ENCODE results near the gene NT5DC1.
"Not testable (repeated sequence)": the region's sequence is repeated elsewhere in the genome, so short reads cannot be mapped to it uniquely, and the experiment has no call there.

Gene NT5DC1

GRCh38 chr6:116280161-116280932 lies 179.7 kb downstream of the NT5DC1 start:
- no peak for DNase-seq

- no peak for DNase-seq
Observed at GRCh38 chr6:116280933-116281316, 180.3 kb downstream of the NT5DC1 start.

GRCh38 chr6:116282698-116283097 lies 182.0 kb downstream of the NT5DC1 start:
- DNase-seq = no peak

GRCh38 chr6:116283191-116283590 lies 182.5 kb downstream of the NT5DC1 start:
- no peak for DNase-seq

GRCh38 chr6:116284984-116285383 lies 184.3 kb downstream of the NT5DC1 start:
- DNase-seq = not testable (repeated sequence)

GRCh38 chr6:116286773-116287358 lies 186.2 kb downstream of the NT5DC1 start:
- no peak for DNase-seq

- no peak for DNase-seq
Observed at GRCh38 chr6:116287689-116288282, 187.1 kb downstream of the NT5DC1 start.

- no peak for DNase-seq
Observed at GRCh38 chr6:116289876-116290275, 189.2 kb downstream of the NT5DC1 start.

- DNase-seq = no peak
Observed at GRCh38 chr6:116290799-116291198, 190.1 kb downstream of the NT5DC1 start.

- no peak for DNase-seq
Observed at GRCh38 chr6:116291701-116292396, 191.2 kb downstream of the NT5DC1 start.

- DNase-seq = no peak
Observed at GRCh38 chr6:116292553-116292952, 191.9 kb downstream of the NT5DC1 start.

- DNase-seq = no peak
Observed at GRCh38 chr6:116298273-116298672, 197.6 kb downstream of the NT5DC1 start.

GRCh38 chr6:116298973-116299372 lies 198.3 kb downstream of the NT5DC1 start:
- DNase-seq = no peak
